T-helper 2 cell treated with Interferon-gamma antibody and Interleukin-4, amounts not matched to agents 100 ng/mL and 5 ng/mL, for 36 hours (primary cell): ENCODE measurements around the gene DNAH5. TPM values are rescaled to one million over a fixed set of nuclear protein-coding genes. Genes with fewer than 3 reads are reported as not detected.

ENCODE experiments used
- intact Hi-C: fragments of 100-400 bp; cut with micrococcal nuclease; formaldehyde crosslinking; loops from one replicate; pipeline ENCODE4 v1.15.1; 2023
- total RNA-seq: library from RNA; stranded (reverse); gene quantifications from 2 replicates; pipeline ENCODE4 v1.2.3, GENCODE V29; 2022

The DNAH5 gene
- total RNA-seq, 1 donor from 2014 or later: not detected

DNA sequence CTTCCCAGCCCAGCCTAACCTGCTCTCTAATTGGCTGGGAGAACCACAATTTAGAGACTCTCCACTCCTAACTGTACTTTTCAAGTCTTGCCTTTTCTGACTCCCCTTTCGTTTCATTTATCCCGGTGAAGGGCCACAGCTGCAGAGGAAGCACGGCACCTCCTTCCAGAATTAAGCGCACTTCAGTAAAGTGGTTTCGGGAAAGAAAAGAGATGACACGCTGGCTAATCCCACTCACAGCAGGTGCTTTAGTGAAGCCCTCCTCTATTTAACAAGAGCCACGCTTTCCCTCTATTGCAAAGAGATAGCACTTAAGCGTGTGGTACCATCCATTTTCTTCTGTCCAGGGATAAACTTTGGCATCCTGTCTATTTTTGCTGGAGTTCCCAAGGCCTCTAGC is 4.8 kb downstream of the DNAH5 start:
- intact Hi-C loops: no loop called here

DNA sequence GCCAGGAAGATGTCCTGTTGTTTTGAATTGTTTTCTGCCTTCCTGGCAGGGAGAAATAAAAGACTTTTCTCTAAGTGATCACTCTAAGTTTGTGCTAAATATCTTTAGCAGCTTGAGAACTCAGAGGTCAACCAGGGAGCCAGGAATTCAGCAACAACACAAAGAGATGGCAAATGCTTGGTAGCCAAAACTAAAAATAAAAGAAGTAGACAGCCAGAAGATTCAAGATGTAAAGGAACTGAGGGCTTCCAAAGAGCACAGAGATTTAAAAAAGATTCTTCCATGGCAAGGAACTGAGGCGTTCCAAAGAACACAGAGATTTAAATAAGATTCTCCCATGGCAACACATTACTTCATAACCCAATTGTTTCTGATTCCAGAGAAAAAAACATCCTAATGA is 9.6 kb downstream of the DNAH5 start:
- intact Hi-C loops: no loop called here

DNA sequence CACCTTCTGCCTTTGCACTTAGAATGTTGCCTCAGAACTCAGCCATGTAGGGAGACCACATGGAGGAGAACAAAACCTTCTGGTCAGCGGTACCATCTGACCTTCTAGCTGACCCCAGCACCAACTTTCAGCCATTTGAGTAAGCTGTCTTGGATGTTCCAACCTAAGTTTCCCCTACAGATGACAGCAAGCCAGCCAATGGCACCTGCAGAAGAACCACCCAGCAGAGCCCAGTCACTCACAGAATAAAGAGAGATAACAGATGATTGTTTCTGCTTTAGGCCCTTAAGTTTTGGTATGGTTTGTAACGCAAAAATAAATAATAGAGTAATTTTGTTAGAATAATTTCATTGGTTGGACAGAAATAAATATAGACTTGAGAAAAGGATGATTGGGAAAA is 10.4 kb downstream of the DNAH5 start:
- intact Hi-C loops: no loop called here

DNA sequence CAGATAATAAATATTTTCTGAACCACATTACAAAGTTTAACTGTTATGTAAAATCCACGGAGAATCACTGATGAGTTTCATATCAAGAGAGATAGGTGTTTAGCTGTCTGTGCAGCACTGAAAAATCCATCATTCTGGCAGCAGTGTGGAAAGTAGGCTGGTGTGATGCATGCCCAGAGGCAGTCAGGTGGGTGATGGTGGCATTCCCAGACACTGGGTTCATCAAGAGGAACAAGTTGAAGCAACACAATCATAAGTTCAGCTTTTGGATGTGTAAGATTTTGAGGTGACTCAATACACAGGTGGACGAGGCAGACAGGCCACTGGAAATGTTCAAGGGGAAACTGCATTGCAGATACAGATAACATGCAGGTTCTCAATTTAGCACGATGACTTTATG is 11.9 kb downstream of the DNAH5 start:
- intact Hi-C loops: no loop called here

DNA sequence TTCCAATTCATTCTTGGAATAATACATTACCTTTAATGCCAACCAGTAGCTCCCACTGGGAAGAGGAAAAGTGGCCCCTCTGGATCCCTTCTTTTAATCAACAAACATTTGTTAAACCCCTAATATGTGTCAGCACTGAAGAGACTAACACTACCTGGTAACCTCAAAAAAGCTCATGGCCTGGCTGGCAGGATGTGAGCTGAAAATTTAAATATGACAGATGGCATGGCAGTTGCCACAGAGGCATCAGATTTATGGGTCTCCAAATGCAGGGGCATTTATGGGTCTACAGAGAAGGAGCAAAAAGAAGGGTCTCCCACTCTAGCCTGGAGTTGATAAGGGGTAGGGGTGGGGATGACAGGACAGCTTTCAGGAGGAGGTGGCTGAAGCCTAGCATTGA is 12.5 kb downstream of the DNAH5 start:
- intact Hi-C loops: no loop called here

DNA sequence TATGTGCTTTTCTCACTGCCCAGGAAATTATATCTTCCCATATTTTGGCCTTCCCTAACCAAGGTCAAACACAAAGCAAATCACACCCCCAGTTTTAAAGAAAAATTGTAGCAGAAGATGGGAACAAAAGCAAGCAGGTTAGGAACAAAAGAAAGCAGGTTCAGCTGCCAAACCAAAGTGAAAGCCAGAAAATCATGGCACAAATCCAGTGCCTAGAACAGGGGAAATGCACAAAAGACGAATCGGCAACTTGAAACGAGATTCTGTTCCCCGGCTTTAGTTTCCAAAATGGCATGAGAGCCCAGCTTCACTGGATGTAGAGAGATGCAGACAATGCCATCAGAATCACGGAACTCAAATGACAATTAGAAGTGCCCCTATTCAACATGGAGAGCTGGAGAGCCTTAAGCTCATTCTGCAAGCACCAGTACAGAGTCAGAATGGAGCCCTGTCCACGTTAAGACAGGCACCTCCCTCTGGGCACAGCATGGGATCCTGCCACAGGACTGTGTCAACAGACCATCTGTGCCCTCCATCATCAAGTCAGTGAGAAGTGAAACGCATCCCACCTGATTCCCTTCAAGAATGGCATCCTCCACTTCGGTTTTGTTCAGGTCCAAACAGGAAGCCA is 13.8 kb downstream of the DNAH5 start:
- intact Hi-C loops: no loop called here

DNA sequence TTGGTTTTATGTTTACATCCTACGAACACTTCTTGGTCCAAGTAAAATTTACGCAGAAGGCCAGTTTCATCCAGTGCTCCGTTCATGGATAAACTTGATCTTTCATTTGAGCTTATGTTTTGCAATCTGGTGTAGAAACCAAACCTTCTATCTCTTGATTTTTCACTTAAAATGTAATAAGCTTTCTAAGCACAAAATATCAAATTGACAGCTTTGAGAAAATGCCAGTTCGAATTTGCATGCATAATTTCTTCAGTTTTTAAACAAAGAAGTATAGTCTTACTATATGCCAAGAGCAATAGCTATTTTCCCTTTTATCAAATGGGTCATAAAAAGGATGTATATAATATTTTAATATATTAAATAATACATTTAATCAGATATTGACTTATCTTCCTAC is 17.8 kb downstream of the DNAH5 start:
- intact Hi-C loops: no loop called here

DNA sequence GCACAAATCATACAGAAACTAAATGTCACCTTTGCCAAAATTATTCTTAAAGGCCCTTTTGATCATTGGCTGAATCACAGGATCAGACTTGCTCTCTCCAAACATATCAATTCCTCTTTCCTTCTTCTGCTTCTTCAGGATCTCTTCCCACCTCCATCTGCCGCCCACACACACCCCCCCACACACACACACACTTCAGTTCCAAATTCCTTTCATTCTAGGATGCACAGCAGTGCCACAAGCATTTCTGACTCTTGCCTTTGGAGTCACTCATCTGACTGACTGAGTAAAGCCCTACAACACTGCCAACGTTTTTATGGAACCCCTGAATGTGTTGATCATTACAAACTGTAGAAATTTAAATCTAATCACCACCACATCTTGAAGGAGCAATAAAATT is 22.9 kb downstream of the DNAH5 start:
- intact Hi-C loops: no loop called here

DNA sequence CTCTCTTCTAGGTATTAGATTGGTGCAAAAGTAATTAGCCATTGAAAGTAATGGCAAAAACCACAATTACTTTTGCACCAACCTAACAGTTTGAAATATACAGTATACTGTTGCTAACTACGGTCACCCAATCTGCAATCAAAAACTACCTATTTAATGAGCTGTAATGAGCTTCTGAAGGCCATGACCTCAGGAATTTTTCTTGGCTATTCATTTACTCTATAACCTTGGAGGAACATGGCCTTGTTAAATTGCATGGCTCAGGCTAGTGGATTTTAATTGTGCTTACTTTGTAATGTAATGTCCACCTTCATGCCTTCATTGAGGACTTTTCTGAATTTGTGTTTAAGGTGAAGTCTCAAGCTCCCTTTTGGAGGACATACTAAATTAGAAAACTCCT is 24.7 kb downstream of the DNAH5 start:
- intact Hi-C loops: no loop called here

DNA sequence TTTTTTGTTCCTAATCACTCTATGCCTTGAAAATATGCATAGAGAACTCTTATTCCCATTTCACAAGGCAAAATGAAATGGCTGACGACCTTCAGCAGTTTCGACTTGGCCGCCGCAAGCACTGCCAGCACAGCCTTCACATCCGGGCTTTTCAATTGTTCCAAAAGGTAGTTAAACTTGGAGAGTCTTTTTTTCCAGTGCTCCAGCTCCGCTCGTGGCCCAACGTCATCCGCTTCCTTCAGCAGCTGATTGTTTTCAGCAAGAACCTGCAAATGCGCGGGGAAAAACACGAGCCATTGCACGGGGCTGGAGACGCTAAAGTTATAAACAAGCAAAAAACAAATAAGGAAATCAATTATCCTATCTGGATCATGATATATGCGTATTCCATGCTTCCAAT is 25.4 kb downstream of the DNAH5 start:
- intact Hi-C loops: no loop called here

DNA sequence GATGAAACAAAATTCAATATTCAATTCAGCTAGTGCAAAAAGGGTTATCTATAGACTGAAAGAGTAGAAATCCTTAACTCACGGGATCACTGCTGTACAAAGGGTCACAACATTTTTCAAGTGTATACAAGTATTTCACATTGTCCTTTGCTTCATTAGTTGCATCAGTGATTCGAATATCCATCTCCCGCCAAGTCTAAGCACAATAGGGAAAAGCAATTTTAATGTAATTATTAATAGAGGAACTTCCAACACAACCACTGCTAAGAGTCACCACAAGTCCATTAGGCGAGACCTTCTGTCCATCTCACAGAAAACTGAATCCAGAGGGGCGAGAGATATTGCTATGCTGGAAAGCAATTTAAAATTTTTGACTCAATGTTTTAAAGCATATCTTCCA is 27.4 kb downstream of the DNAH5 start:
- intact Hi-C loops: no loop called here

DNA sequence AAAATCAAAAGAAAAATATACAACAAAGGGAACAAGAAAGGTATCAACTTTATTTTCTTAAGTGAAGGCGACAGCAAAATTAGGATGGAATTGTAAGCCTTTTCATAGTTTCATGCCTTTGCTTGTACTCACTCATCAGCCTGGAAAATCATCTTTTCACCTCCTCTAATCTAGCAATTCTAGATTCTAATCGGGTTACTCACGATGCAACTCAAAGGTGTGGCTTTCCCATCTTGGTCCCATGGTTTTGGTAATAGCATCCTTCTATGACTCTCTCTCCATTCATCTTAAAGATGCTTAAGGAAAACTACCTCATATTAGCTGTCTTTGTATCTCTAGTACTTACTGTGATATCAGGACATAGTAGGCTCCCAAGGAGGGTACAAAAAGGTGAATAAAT is 30.5 kb downstream of the DNAH5 start:
- intact Hi-C loops: no loop called here

DNA sequence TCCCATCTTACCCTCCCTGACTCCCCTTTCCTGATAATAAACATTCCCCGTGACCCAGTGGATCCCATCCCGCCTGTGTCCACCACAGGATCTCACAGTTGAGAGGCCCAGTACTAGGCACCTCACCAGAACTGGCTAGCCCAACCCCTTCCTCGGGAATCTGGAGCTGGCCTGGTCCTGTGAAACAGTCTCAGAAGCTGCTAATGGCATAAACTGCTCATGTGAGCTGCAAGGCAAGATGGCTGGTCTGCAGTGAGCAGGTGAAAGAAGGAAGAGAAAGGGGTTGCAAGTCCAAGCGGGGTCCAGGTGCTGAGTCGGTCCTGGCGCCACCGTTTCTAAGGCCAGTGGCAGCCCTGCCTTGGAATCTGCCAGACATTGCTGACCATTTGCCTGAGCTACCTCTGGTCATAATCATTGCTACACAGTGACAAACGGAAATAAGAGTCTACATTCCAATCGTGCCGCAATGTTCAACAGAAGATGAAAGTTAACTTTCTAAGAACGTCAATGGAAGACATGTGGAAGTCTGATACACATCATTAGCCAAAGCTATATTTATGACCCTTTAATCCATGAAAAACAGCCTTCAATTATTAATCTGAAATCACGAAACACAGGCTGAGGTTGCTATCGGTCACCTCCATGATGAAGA is 33.7 kb downstream of the DNAH5 start:
- intact Hi-C loops: no loop called here

DNA sequence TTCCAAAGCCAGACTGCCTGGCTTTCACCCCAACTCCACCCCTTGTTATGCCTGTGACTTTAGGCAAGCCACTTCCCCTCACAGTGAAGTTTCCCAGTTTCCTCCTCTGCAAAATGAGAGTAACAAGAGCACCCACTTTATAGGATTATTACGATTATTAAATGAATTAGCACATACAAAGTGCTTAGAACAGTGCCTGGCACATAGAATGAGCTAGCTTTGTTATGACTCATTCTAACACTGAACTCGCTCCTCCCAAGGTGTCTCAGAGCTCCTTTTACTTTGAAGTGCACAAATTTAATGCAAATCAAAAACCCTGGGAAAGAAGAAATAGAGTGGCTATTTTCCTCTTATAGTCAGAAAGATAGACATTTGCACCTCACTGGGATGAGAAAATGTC is 34.3 kb downstream of the DNAH5 start:
- intact Hi-C loops: no loop called here

DNA sequence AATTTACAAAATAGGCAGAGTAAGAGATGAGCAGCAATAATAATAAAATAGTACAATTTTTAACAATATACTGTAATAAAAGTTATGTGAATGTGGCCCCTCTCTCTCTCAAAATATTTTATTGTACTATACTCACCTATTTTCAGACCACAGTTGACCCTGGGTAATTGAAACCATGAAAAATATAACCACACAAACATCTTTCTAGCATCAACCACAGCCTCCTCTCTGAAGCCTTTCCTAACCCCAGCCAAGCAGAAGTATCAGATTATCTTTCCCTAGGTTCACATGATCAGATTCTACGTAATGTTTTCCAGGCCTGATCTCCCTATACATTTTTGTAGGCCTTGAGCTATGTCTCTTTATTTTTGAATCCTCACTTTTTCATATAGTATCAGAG is 35.2 kb downstream of the DNAH5 start:
- intact Hi-C loops: no loop called here

DNA sequence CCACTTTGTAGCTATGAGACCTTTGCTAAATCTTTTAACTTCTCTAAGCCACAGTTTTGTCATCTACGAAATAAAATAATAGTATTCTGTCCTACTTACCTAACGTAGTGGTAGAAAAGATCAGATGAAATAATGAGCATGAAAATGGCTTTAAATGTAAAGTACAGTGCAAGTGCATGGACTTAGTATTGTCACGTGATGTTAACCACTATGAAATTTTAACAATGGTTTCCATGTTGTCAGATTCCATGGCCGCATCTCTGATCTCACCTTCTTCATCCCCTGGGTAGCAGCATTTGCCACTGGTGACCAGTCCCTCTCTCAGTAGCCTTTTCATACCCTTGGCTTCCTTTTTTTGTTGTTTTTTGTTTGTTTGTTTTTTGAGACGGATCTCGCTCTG is 45.9 kb downstream of the DNAH5 start:
- intact Hi-C loops: no loop called here

DNA sequence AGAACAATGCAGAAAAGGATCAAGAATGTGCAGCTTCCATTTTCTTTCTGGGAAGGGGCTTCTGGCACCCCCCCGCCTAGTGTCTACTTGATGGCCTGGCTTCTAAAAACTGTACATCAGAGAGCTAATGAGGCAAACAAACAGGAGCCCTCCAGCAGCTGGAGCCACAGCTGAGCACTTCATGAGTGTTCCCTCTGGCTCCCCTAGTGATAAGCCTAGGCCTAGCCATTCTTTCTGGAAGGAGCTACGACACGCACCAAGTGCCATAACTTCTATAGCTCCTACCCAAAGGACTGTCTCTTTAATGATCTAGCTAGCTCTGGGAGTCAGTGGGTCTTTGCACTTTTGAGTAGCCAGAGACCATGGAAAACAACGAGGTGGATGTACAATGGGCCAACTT is 66.1 kb downstream of the DNAH5 start:
- intact Hi-C loops: no loop called here

DNA sequence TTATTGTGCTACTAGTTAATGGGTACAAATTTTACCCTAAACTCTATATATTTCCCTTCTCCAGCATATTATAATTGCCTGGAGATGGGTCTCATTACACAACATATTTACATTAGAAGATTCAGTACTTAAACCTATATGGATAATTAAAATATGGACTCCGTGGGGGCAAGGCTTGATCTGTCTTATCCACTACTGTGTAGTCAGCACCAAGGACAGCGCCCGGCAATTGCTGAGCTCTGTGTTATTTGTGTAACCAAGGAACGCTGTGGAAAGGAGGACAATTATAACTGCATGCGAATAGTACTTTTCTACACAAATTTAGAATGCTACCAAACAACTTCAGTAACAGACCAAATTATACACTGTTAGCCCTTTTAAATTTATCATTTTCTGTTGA is 77.7 kb downstream of the DNAH5 start:
- intact Hi-C loops: no loop called here

DNA sequence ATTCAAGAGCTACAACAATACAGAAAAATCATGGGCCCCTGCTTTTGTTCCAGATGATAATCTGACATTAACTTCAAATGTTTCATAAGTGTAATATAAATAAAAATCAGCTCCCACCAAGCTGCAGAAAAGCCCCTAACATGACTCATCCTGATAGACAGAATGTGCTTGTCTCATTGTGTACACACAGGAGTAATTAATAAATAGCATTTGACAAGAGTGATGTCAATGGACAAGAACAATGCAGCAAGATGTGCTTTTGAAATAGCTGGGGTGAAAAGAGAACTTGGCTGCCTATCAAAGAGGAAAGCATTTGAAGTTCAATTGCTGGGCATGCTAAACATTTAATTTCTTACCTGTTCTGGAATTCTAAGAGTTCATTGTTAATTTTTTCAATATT is 79.2 kb downstream of the DNAH5 start:
- intact Hi-C loops: no loop called here

DNA sequence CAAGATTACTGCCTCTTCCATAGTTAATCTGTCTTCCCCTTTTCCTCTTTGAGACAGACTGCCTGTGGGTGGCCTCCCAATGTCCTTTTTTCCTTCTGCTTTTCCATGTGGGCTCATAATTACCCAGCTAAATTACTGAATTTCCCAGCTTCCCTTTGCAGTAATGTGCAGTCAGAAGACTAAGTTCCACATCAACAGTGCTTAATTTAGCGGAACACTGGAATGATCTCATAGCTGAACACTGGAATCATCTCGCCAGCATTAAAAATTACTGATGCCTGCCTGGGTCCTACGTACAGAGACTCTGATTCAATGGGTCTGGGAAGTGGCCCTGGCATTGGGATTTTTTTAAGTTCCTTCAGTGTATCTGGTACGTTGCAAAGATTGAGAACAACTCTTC is 84.3 kb downstream of the DNAH5 start:
- intact Hi-C loops: no loop called here

DNA sequence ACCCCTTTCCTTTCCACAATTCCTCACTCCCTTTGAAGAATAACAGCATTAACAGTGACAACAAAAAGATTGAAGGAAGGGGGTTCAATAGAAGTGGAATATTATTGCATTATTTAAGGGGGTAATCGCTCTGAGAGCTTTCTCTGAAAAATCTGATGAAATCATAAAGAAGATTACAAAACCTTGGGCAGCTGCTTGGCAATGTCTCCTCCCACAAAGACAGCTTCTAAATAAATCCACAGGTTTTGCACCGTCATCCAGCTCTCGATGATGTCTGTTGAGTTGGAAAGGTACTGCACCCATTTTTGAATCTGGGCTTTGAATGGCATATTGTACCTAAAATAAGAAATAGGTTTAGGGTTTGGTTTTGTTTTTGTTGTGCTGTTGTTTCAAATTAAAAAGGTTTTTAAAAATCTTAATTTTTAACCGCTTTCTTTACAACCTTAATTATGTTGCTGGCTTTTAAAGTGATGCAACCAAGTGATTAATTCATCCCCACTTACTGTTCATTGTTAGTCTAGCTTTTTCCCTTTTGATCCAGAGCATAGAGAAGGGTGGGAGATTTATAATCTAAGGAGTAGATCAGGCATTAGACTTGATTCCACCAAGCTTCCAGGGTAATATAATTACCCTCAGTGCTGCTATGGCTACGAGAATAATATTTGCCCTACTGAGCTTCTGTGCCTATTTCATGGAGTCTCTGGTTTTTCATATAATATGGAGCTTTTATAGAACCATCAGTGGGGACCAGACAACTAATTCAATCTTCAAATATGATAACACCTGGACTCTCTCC is 85.0 kb downstream of the DNAH5 start:
- intact Hi-C loops: no loop called here

DNA sequence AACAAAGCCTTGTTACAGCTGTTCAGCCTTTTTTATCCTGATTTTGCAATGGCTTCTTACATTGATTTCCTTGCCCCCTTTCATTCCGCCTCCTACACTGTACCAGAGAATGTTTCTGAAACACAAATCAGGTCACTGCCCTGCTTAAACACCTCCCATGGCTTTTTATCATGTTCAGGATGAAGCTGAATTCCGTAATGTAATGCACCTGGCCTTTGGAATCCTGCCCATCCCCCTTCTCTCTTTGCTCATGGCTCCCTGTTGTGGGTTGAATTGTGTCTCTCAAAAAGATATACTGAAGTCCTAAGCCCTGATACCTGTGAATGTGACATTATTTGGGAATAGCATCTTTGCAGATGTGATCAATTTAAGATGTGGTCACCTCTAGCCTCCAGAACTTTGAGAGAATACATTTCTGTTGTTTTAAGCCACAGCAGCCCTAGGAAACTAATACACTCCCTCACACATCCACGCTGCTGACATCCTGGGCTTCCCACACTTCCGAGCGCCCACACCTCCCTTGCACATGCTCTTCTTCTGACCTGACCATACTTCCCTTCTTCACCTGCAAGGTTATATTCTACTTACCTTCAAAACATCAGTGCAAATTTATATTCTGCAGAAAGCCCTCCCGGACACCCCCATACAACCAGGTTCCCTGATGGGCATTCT is 101.2 kb downstream of the DNAH5 start:
- intact Hi-C loops: no loop called here
